DND-41 (cell line): ENCODE data around the gene OR4K5.

Experiments used
- ATAC-seq: fragments of 200-7000 bp; cut with Tn5 transposase; 3 replicates; pipeline ENCODE4 v1.9.1; 2021; ENCODE audit warnings: low read depth; ENCODE audit not compliant: insufficient read depth
- DNase-seq: peaks from one replicate; pipeline ENCODE4 v3.0.0-alpha.2; 2020
- H2AFZ ChIP-seq: 2 replicates; pipeline ENCODE4 v1.6.0; 2012; ENCODE audit warnings: low read depth, low read length
- H3K27ac ChIP-seq: 2 replicates; pipeline ENCODE4 v1.5.1; 2012; ENCODE audit warnings: low read length, inconsistent platforms
- H3K27me3 ChIP-seq: fragments of 200-600 bp; sonication (generic); 2 replicates; pipeline ENCODE4 v1.6.0; 2012; ENCODE audit warnings: low read length, mild to moderate bottlenecking, inconsistent platforms; ENCODE audit not compliant: insufficient read depth, poor library complexity
- H3K36me3 ChIP-seq: 2 replicates; pipeline ENCODE4 v1.5.1; 2012; ENCODE audit warnings: low read length, inconsistent platforms; ENCODE audit not compliant: insufficient read depth
- H3K4me1 ChIP-seq: 2 replicates; pipeline ENCODE4 v1.5.1; 2012; ENCODE audit warnings: mild to moderate bottlenecking, low read length; ENCODE audit not compliant: insufficient read depth
- H3K4me2 ChIP-seq: 2 replicates; pipeline ENCODE4 v1.6.0; 2012; ENCODE audit warnings: mild to moderate bottlenecking, moderate library complexity, low read length, inconsistent platforms; ENCODE audit not compliant: insufficient read depth
- H3K4me3 ChIP-seq, 2 experiments: fragments of 200-600 bp in 1 of 2; shearing (Covaris generic) in 1 of 2; 2 replicates each; pipeline ENCODE4 v1.5.1; 2012 to 2016; ENCODE audit warnings: inconsistent platforms in 2 of 2, low read length in 2 of 2, mild to moderate bottlenecking in 2 of 2, low read depth in 1 of 2, moderate library complexity in 1 of 2
- H3K79me2 ChIP-seq: 2 replicates; pipeline ENCODE4 v1.6.0; 2012; ENCODE audit warnings: low read length, inconsistent platforms; ENCODE audit not compliant: insufficient read depth
- H3K9ac ChIP-seq: 2 replicates; pipeline ENCODE4 v1.6.0; 2012; ENCODE audit warnings: low read depth, mild to moderate bottlenecking, inconsistent platforms, low read length, moderate library complexity
- H3K9me3 ChIP-seq: 2 replicates; pipeline ENCODE4 v1.5.1; 2012; ENCODE audit warnings: low read length, moderate library complexity, mild to moderate bottlenecking, inconsistent platforms; ENCODE audit not compliant: insufficient read depth, severe bottlenecking
- H4K20me1 ChIP-seq: 2 replicates; pipeline ENCODE4 v1.6.0; 2012; ENCODE audit warnings: low read length; ENCODE audit not compliant: insufficient read depth
- CTCF ChIP-seq: IDR thresholded peaks from 2 replicates; pipeline ENCODE4 v1.5.1; 2012; ENCODE audit warnings: borderline replicate concordance, low read length, moderate library complexity, mild to moderate bottlenecking; ENCODE audit not compliant: poor library complexity, severe bottlenecking; ENCODE audit errors: extremely low read depth
- EZH2 ChIP-seq: IDR thresholded peaks from 3 replicates; pipeline ENCODE4 v1.6.1; 2012; ENCODE audit warnings: borderline replicate concordance, low read depth, mild to moderate bottlenecking, moderate library complexity, low read length, inconsistent platforms; ENCODE audit not compliant: severe bottlenecking

Gene OR4K5

GRCh38 chr14:19878029-19878642, 42.3 kb upstream of the OR4K5 start:
- Histone ChIP-seq H4K20me1 (no peaks in the 10 kb centered on the region), H3K4me3 (no peak overlapping the region), H3K4me2 (no peak overlapping the region), H3K4me1 (no peaks in the 10 kb centered on the region), H3K27me3 (peaks cover 4% of the 10 kb centered on the region), H3K27ac (no peak overlapping the region), H3K79me2 (no peaks in the 10 kb centered on the region), H3K9ac (no peak overlapping the region), H3K9me3 (no peaks in the 10 kb centered on the region), H2AFZ (no peak overlapping the region), H3K36me3 (no peaks in the 10 kb centered on the region)
- peak; percentile 84 for TF ChIP-seq CTCF
- no peak for TF ChIP-seq EZH2
- 0 out of 3 replicates have a peak, but pooled peaks have one; percentile 47 for ATAC-seq
- no peak for DNase-seq

GRCh38 chr14:19895282-19895681, 25.1 kb upstream of the OR4K5 start:
- no peak for ATAC-seq
- Histone ChIP-seq H3K79me2 (no peaks in the 10 kb centered on the region), H3K9ac (no peak overlapping the region), H4K20me1 (no peaks in the 10 kb centered on the region), H3K36me3 (no peaks in the 10 kb centered on the region), H3K27ac (no peak overlapping the region), H3K9me3 (peaks cover 52% of the 10 kb centered on the region), H3K4me1 (no peaks in the 10 kb centered on the region), H2AFZ (no peak overlapping the region), H3K4me3 (no peak overlapping the region), H3K27me3 (no peaks in the 10 kb centered on the region), H3K4me2 (no peak overlapping the region)
- TF ChIP-seq CTCF (no peak), EZH2 (no peak)
- DNase-seq = no peak

DNA sequence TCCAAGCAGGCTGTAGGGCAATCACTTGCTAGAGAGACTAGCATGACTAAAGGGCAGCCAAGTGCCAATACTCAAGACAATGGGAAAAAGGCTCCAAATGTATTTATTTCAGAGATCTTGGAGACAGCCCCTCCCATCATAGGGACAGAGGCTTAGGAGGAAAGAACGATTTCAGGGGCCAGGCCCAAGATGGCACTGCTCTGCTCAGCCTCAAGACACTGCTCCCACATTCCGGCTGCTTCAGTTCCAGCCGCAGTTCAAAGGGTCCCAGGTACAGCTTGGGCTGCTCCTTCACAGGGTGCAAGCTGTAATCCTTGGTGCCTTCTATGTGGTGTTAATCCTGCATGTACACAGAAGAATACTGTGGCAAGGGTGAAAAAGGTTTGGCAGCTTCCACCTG, 19.4 kb upstream of the OR4K5 start:
- TF ChIP-seq CTCF = no peak
- no peak for TF ChIP-seq EZH2
- no peak overlapping the region for H2AFZ ChIP-seq
- H4K20me1 ChIP-seq = no peaks in the 10 kb centered on the region
- no peaks in the 10 kb centered on the region for H3K4me1 ChIP-seq
- H3K27me3 ChIP-seq = no peaks in the 10 kb centered on the region
- no peak overlapping the region for H3K9ac ChIP-seq
- H3K4me2 ChIP-seq = no peak overlapping the region
- no peak overlapping the region for H3K27ac ChIP-seq
- DNase-seq (no peak), ATAC-seq (no peak; the same call in 2 of the 3 replicates)
- no peak overlapping the region for H3K4me3 ChIP-seq
- H3K36me3 ChIP-seq = no peaks in the 10 kb centered on the region
- peaks cover 15% of the 10 kb centered on the region for H3K9me3 ChIP-seq
- no peaks in the 10 kb centered on the region for H3K79me2 ChIP-seq

DNA sequence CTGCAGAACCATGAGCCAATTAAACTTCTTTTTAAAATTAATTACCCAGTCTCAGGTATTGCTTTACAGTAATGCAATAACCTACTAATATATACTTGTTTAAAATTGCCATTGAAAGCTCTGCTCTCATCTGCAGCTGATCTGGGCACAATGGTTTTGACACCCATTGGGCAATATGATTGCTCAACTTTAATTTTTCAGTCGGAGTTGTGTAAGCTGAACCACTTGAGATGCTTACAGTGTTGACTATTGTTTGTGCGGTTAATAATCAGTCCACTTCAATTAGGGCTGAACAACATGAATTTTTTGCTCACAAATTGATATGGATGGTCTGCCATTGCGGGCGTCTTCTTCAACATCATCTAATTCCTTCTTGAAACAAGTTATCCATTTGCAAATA, 18.0 kb upstream of the OR4K5 start:
- TF ChIP-seq EZH2 (no peak), CTCF (no peak)
- Histone ChIP-seq H3K27me3 (no peaks in the 10 kb centered on the region), H3K27ac (no peak overlapping the region), H3K9me3 (peaks cover 2% of the 10 kb centered on the region), H3K36me3 (no peaks in the 10 kb centered on the region), H3K4me2 (no peak overlapping the region), H3K9ac (no peak overlapping the region), H3K4me3 (no peak overlapping the region), H3K79me2 (no peaks in the 10 kb centered on the region), H4K20me1 (no peaks in the 10 kb centered on the region), H2AFZ (no peak overlapping the region), H3K4me1 (no peaks in the 10 kb centered on the region)
- ATAC-seq (no peak), DNase-seq (no peak)
